H7 (cell line): ENCODE results near the gene MYBPC2. TPM values are rescaled to one million over a fixed set of nuclear protein-coding genes. Genes with fewer than 3 reads are reported as not detected.
A peak's percentile ranks its signal among the peaks of the same experiment; 100 is the strongest.
"Not testable (repeated sequence)": the region's sequence is repeated elsewhere in the genome, so short reads cannot be mapped to it uniquely, and the experiment has no call there.

Experiments used
- DNase-seq: peaks from one replicate; pipeline ENCODE4 v3.0.0; 2012
- H3K27me3 ChIP-seq: 2 replicates; pipeline ENCODE4 v1.6.0; 2011; ENCODE audit warnings: mild to moderate bottlenecking, low read length; ENCODE audit not compliant: control insufficient read depth, insufficient read depth
- H3K36me3 ChIP-seq: replicated peaks from 2 replicates; pipeline ENCODE4 v1.5.1; 2011; ENCODE audit warnings: low read length; ENCODE audit not compliant: control insufficient read depth, insufficient read depth
- H3K4me3 ChIP-seq: 2 replicates; pipeline ENCODE4 v1.5.1; 2011; ENCODE audit warnings: low read depth, mild to moderate bottlenecking, control low read depth, low read length, moderate library complexity; ENCODE audit not compliant: insufficient read depth
- total RNA-seq: library from RNA; depleted of rRNA; stranded (reverse); fragments of >200 nt; shearing (Covaris generic); gene quantifications from 2 replicates; pipeline ENCODE4 v1.2.3, GENCODE V29; 2014; rRNA removed

Gene MYBPC2
- total RNA-seq = 0.24 and 0.55 TPM in 2 replicates

DNA sequence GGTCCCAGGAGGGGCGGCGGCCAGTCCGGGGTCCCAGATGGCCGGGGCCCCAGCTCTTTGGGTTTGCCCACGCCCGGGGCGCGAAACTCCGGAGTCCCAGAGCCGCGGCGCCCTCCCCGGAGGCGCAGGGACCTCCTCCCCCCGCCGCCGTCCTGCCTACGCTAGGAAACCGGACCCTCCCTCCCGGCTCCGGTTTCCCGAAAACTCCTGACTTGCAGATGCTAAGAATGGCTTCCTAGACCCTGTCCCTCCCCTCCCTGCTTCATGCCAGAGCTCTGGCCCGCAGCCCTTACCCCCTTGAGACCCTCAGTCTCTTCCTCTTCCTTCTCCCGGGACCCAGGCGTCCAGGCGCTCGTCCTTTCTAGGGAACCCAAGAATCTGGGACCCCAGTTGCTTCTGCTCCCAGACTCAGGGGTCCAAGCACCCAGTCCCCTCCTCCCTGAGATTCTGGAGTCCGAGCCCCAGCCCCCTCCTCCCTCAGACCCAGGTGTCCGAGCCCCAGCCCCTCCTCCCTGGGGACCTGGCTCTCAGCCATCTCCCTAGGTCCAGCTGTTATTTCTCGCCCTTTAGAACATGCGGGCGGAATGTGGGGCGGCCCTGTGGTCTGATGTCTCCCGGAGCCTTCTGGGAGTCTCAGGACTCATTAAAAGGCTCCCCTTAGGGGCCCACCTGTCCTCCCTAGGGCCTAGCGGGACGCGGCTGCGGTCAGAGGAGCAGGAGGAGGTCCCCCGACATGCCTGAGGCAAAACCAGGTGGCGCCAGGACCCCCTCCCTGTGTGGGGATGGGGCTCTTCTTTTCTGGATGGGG, at the start of gene MYBPC2:
Gene MYBPC2 (plus strand): TSS at position 672 of the 808 bp plus-strand sequence. CDS start 62 bp downstream, at position 734.
- DNase-seq = peak; percentile 88
- H3K36me3 ChIP-seq = no peaks in the 10 kb centered on the region
- peak within 1 kb of the TSS; percentile 73 for H3K4me3 ChIP-seq
- H3K27me3 ChIP-seq = peaks cover 22% of the 10 kb centered on the region

DNA sequence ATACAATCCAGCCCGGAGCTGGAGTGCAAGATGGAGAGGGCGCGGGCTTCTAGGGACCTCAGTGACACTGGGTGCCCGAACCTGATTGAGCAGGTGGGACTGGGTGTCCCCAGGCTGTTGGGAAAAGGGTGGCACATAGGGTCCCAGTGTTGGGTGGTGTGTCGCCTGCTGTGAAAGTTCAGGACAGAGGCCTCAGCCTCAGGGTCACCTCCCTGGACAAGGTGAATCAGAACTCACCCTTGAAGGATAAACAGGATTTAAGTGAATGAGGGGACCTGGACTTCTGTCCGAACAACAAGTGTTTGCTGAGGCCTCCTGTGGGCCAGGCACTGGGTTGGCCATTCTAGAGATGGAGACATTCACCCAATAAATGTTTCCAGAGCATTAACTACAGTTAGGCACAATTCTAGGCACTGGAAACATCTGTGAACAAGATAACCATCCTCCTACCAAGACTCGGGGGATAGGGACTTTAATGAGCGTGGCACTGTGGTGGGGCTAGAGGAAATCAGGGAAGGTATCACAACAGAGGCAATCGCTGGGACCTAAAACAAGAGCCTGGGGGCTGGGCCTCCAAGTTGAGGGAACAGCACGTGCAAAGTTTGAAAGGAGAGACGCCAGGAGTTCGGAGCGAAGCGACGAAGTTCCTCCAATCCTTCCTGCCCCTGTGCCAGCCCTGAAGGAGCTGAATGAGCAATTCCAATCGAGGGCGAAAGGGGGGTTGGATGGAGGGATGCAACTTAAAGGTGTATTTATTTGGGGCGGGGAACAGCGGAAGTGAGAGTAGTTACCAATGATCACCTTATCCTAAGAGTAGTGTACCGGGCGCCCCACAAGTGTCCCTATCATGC, 49.5 kb upstream of the MYBPC2 start:
- Histone ChIP-seq H3K27me3 (no peaks in the 10 kb centered on the region), H3K4me3 (peak overlapping the region; percentile 58), H3K36me3 (peaks cover 33% of the 10 kb centered on the region)
- DNase-seq = peak; percentile 73

DNA sequence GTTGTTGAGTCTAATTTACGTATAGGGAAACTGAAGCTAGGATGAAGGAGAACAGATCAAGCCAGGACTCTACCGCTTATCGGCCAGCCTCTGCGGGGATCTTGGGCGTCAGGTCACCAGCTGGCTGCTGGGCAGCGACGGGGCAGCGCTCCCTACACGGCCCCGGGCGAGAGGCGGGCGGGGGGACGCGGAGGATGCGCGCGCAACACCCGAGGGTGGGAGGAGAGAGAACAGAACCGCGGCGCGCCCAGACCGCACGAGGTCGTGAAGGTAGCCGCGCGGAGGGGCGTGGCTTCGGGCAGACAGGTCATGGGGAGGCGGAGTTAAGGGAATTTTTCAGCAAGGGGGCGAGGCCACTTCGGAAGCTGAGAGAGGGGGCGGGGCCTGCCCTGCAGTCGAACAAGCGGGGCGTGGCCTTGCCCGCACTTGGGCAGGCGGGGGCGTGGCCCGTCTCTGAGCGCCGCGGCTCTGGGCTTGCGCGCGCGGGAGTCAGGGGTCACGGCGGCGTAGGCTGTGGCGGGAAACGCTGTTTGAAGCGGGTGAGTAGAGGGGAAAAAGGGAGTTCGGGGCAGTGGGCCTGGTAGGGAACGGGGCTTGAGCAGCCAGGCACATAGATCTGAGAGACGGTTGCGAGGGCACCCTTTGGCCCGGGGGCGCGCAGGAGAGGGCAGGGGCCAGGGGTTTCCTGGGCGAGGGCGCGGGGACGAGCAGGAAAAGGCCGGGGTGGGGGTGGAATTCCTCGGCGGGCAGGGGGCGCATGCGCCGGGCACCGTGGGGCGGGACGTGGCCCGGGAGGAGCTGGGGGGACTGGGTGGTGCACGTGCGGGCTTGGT, 48.6 kb upstream of the MYBPC2 start, which contains the start of gene POLD1:
Gene POLD1 (plus strand): TSS at position 496 of the 833 bp plus-strand sequence. CDS start 14,505 bp downstream, outside the sequence.
- peak; percentile 100 for DNase-seq
- Histone ChIP-seq H3K36me3 (peaks cover 26% of the 10 kb centered on the region), H3K4me3 (peak within 1 kb of the TSS; percentile 58), H3K27me3 (no peaks in the 10 kb centered on the region)

DNA sequence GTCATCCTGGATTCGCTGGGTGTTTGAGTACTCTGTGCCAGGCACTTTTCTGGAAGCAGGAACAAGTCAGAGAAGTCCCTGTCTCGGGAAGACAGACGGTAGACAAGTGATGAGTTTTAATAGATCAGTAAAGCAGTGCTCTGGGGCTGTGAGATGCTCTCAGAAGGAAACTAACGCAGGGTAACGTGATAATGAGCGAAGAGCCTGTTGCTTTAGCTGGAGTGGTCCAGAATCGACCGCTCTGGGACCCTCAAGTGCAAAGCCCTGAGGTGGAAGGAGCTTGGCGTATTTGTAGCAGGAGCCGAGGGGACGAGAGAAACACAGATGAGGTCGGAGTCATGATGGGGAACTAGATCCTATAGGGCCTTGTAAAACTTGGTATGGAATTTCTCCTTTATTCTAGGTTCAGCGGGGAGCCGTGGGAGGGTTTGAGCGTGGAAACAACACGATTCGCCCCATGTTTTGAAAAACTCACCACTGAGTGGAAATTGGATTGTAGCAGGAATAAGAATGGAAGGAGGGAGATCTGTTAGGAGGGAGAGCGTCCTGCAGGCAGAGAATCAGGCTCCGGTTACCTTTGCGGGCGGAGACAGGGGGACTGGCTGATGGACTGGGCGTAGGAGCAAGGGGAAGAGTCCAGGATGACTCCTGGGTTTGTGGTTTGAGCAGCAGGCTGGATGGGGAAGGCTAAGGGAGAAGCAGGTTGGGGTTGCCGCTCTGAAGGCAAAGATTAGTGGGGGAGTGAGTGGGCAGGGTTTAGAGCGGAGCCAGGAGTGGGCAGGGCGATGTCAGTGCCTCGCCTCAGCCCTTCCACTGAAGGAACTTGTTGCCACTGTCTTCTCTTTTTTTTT, 47.8 kb upstream of the MYBPC2 start:
- peaks cover 19% of the 10 kb centered on the region for H3K36me3 ChIP-seq
- DNase-seq = peak; percentile 49
- H3K4me3 ChIP-seq = peak overlapping the region; percentile 58
- H3K27me3 ChIP-seq = no peaks in the 10 kb centered on the region

DNA sequence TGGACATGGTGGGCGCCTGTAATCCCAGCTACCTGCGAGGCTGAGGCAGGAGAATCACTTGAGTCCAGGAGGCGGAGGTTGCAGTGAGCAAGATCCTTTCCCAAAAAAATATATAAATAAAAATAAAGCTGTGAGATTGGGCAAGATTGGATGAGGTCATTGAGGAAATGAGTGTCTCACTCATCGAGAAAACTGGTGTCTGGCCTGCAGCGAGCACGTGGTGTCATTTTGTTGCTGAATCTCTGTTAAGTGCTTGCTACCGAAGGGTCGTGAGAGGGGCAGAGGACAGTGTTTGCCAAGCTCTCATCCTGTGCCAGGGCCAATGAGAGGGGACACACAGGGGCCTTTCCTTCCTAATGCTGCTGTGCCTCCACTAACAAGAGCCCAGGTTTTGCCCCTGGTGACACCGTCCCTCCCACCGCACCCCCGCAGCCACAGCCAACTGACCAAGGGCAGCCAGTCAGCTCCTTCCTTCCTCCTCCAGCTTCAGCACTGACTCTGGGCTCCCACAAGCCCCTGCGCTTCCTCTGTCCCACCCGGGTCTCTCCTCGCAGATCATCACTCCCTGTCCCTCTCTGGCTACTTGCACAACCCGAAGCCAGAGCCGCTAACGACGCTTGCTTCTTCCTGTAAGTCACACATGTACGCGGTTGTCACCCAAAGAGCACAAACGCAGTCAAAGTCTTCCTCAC, 45.4 kb upstream of the MYBPC2 start:
- peak; percentile 19 for DNase-seq
- Histone ChIP-seq H3K27me3 (no peaks in the 10 kb centered on the region), H3K4me3 (no peak overlapping the region), H3K36me3 (peaks cover 11% of the 10 kb centered on the region)

DNA sequence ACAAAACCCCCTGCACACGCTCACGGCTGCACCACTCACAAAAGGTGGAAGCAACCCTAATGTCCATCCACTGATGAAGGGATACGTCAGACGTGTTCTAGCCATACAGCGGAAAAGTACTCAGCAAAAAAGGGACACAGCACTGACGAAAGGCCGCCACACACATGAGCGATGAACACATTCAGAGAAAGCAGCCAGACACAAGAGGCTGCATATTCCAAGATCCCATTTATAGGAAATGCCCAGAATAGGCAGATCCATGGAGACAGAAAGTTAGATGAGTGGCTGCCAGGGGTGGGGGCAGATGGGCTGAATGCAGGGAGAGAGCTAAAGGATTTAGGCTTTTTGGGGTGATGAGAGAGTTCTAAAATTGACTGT, 44.8 kb upstream of the MYBPC2 start:
- Histone ChIP-seq H3K36me3 (peaks cover 12% of the 10 kb centered on the region), H3K4me3 (no peak overlapping the region), H3K27me3 (no peaks in the 10 kb centered on the region)
- no peak for DNase-seq

DNA sequence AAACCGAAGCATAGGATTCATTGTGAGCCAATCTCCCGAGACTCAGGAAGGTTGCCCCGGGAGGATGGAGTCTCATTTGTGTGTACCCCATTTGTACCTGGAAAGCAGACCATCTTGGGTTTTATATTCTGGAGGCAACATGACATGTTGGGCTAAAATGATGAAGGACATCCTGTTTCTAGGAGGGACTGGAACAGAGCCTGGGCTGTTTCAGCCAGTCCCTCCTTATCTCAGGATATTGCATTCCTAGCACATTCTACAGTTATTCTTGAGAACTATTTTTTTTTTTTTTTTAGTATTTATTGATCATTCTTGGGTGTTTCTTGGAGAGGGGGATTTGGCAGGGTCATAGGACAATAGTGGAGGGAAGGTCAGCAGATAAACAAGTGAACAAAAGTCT, 42.4 kb upstream of the MYBPC2 start:
- H3K36me3 ChIP-seq = peaks cover 12% of the 10 kb centered on the region
- not testable (repeated sequence) for H3K4me3 ChIP-seq, DNase-seq, H3K27me3 ChIP-seq

DNA sequence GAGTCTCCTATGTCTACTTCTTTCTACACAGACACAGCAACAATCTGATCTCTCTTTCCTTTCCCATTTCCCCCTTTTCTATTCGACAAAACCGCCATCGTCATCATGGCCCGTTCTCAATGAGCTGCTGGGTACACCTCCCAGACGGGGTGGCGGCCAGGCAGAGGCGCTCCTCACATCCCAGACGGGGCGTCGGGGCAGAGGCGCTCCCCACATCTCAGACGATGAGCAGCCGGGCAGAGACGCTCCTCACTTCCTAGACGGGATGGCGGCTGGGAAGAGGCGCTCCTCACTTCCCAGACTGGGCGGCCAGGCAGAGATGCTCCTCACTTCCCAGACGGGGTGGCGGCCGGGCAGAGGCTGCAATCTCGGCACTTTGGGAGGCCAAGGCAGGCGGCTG, 41.7 kb upstream of the MYBPC2 start:
- DNase-seq, H3K4me3 ChIP-seq, H3K27me3 ChIP-seq: not testable (repeated sequence)
- peaks cover 12% of the 10 kb centered on the region for H3K36me3 ChIP-seq

DNA sequence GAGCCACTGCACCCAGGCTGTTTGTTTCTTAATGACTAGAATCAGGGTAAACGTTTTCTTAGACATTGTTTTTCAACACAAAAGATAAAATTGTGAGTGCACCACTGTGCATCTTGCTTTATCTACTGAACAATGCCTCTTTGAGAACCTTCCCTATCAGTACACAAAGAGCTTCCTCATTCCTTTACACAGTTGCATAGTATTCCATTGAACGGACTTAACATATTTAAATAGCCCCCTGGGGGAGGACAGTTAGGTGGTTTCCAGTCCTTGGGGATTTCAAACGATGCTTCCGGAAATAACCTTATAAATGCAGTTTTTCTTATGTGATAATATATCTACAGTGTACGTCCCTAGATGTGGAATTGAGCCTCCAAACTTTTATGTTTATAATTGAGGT, 39.9 kb upstream of the MYBPC2 start:
- Histone ChIP-seq H3K36me3 (peaks cover 3% of the 10 kb centered on the region), H3K4me3 (no peak overlapping the region), H3K27me3 (no peaks in the 10 kb centered on the region)
- peak; percentile 8 for DNase-seq

DNA sequence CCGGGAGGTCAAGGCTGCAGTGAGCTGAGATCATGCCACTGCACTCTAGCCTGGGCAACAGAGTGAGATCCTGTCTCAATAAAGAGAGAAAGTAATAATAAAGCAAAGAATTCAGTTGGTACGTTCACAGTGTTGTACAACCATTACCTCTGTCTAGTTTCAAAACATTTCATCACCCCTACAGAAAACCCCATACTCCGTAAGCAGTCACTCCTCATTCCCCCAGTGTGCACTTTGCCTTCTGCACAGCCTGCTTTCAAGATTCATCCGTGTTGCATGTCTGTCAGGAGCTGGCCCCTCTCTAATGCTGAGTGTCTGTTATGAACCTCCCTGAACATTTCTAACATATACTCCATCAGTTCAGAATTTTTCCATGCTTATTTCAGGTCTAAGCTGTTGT, 39.1 kb upstream of the MYBPC2 start:
- DNase-seq = no peak
- Histone ChIP-seq H3K36me3 (peaks cover 2% of the 10 kb centered on the region; the same call in 1 of the 2 replicates), H3K4me3 (no peak overlapping the region), H3K27me3 (no peaks in the 10 kb centered on the region)

DNA sequence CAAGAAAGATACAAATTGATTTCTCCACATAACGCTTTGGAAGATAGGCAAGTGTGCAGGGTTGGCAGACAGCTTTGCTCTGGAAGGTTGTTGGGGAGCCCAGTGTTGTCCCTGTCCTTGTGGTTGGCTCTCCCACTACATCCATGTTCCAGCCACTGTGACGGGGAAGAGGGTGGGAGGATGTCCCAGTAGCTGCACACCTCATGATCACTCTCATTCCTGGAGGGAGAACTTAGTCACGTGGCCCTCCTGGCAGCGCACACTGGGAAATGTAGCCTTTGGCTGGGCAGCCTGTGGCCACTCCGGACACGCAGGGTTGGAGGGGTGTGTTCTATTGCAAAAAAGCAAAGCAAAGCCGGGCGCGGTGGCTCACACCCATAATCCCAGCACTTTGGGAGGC, 38.7 kb upstream of the MYBPC2 start:
- no peak overlapping the region for H3K4me3 ChIP-seq
- H3K36me3 ChIP-seq = peaks cover 5% of the 10 kb centered on the region
- peak; percentile 12 for DNase-seq
- H3K27me3 ChIP-seq = no peaks in the 10 kb centered on the region

DNA sequence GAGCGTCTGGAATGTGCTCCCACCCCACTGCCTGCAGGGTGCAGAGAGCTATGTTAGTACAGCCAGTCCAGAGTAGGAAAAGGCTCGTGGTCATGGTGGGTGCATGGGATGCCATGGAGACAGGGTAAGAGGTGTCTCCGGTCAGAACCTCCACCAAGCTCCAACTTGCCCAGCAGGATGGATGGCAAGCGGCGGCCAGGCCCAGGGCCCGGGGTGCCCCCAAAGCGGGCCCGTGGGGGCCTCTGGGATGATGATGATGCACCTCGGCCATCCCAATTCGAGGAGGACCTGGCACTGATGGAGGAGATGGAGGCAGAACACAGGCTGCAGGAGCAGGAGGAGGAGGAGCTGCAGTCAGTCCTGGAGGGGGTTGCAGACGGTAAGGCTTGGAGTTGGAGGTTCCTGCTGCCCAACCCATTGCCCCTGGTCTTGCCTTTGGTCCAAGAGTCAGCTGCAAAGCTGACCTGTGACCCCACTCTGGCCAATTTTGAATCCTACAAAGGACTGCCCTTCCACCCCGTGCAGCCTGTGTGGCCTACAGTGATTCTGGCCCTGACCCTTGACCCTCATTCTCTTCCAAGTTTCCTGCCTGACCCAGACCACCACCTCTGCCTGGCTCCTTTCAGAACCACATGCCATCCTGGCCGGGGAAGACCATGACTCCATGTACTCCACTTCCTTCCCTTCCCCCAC, 33.9 kb upstream of the MYBPC2 start:
- H3K4me3 ChIP-seq = no peak overlapping the region
- H3K27me3 ChIP-seq = no peaks in the 10 kb centered on the region
- peaks cover 7% of the 10 kb centered on the region for H3K36me3 ChIP-seq
- DNase-seq = no peak

DNA sequence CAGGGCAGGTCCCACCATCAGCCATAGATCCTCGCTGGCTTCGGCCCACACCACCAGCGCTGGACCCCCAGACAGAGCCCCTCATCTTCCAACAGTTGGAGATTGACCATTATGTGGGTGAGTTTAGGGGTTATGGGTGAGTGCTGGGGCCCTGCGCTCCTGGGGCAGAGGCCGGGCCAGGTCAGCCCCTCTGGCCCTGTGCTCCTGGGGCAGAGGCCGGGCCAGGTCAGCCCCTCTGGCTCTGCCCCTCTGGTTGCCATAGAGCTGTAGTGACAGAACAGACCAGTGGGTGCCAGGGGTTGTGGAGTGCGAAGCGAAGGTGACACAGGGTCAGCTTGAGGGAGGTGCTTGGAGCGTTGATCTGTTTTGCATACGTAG, 33.3 kb upstream of the MYBPC2 start:
- DNase-seq = no peak
- Histone ChIP-seq H3K36me3 (peaks cover 9% of the 10 kb centered on the region), H3K4me3 (no peak overlapping the region), H3K27me3 (no peaks in the 10 kb centered on the region)
